GM08714 (cell line): Measurements from ENCODE around the gene AKAP14.
"Not testable (repeated sequence)": the region's sequence is repeated elsewhere in the genome, so short reads cannot be mapped to it uniquely, and the experiment has no call there.

Experiments
- H3K4me3 ChIP-seq: fragments of 200-500 bp; sonication (Bioruptor generic); 2 replicates; pipeline ENCODE4 v1.5.1; 2014; ENCODE audit warnings: mild to moderate bottlenecking, low read length, inconsistent platforms
- ZNF274 ChIP-seq: IDR thresholded peaks from 2 replicates; pipeline ENCODE4 v1.6.1; 2012; ENCODE audit warnings: mild to moderate bottlenecking, low read depth, low read length

The AKAP14 gene

GRCh38 chrX:119899125-119899524 is 3.4 kb downstream of the AKAP14 start:
- H3K4me3 ChIP-seq = no peak overlapping the region
- TF ChIP-seq ZNF274 = no peak

GRCh38 chrX:119900976-119901375 is 5.3 kb downstream of the AKAP14 start:
- no peak overlapping the region for H3K4me3 ChIP-seq
- TF ChIP-seq ZNF274 = no peak

- H3K4me3 ChIP-seq = no peak overlapping the region
- TF ChIP-seq ZNF274 = no peak
Measured at GRCh38 chrX:119916310-119916709, 20.6 kb downstream of the AKAP14 start.

GRCh38 chrX:119917877-119918276 is 22.2 kb downstream of the AKAP14 start:
- H3K4me3 ChIP-seq = no peak overlapping the region
- TF ChIP-seq ZNF274 = no peak

GRCh38 chrX:119919835-119920585 is 24.3 kb downstream of the AKAP14 start:
- no peak overlapping the region for H3K4me3 ChIP-seq
- TF ChIP-seq ZNF274 = no peak

GRCh38 chrX:119922391-119922790 is 26.7 kb downstream of the AKAP14 start:
- not testable (repeated sequence) for H3K4me3 ChIP-seq

- H3K4me3 ChIP-seq = no peak overlapping the region
- no peak for TF ChIP-seq ZNF274
Measured at GRCh38 chrX:119935215-119935874, 39.7 kb downstream of the AKAP14 start.

GRCh38 chrX:119941336-119941735 is 45.6 kb downstream of the AKAP14 start:
- no peak for TF ChIP-seq ZNF274
- H3K4me3 ChIP-seq = no peak overlapping the region

GRCh38 chrX:119942173-119942819 is 46.6 kb downstream of the AKAP14 start:
- TF ChIP-seq ZNF274 = no peak
- H3K4me3 ChIP-seq = peak overlapping the region; percentile 96

- H3K4me3 ChIP-seq = peak overlapping the region; percentile 96
- TF ChIP-seq ZNF274 = no peak
Measured at GRCh38 chrX:119942831-119943184, 47.1 kb downstream of the AKAP14 start.

- peak within 1 kb of the TSS; percentile 96 for H3K4me3 ChIP-seq
- TF ChIP-seq ZNF274 = no peak
Measured at GRCh38 chrX:119943185-119943988, 47.7 kb downstream of the AKAP14 start, which contains the start of gene NKAP. Gene NKAP, minus strand, starts transcription at chrX:119943751. Its CDS starts 146 bp downstream, at chrX:119943605.

GRCh38 chrX:119945481-119945880 is 49.8 kb downstream of the AKAP14 start:
- TF ChIP-seq ZNF274 = no peak
- H3K4me3 ChIP-seq = no peak overlapping the region

- no peak overlapping the region for H3K4me3 ChIP-seq
- no peak for TF ChIP-seq ZNF274
Measured at GRCh38 chrX:119948381-119948780, 52.7 kb downstream of the AKAP14 start.

- H3K4me3 ChIP-seq = no peak overlapping the region
- TF ChIP-seq ZNF274 = no peak
Measured at GRCh38 chrX:119954374-119954773, 58.7 kb downstream of the AKAP14 start.

- H3K4me3 ChIP-seq = not testable (repeated sequence)
Measured at GRCh38 chrX:119955807-119956570, 60.3 kb downstream of the AKAP14 start.
